Lung (tissue), 12 donors: ENCODE results near the gene RSRC2. TPM values are rescaled to one million over a fixed set of nuclear protein-coding genes. Genes with fewer than 3 reads are reported as not detected.

Source experiments
- ATAC-seq: fragments of 200-7000 bp; cut with Tn5 transposase; one replicate; pipeline ENCODE4 v1.9.1; 2020; ENCODE audit warnings: moderate number of reproducible peaks; ENCODE audit not compliant: insufficient read depth, low FRiP score
- DNase-seq, 3 donors: peaks; one replicate each; pipeline ENCODE4 v3.0.0-alpha.2; 2013 to 2017
- H3K27ac ChIP-seq, 2 donors: one replicate each; pipeline ENCODE4 v1.5.1; 2013; ENCODE audit warnings: mild to moderate bottlenecking in 2 of 2, moderate library complexity in 2 of 2, control low read depth in 1 of 2, inconsistent platforms in 1 of 2, low read depth in 1 of 2, low read length in 1 of 2
- H3K27me3 ChIP-seq, 3 donors: one replicate each; pipeline ENCODE4 v1.5.1; 2013; ENCODE audit warnings: low read length in 2 of 3; ENCODE audit not compliant: control insufficient read depth in 3 of 3, insufficient read depth in 3 of 3
- H3K36me3 ChIP-seq, 4 donors: one replicate each; pipeline ENCODE4 v1.5.1; 2013; ENCODE audit warnings: low read length in 4 of 4, mild to moderate bottlenecking in 1 of 4, moderate library complexity in 1 of 4; ENCODE audit not compliant: control insufficient read depth in 4 of 4, insufficient read depth in 4 of 4
- H3K4me1 ChIP-seq, 5 donors: one replicate each; pipeline ENCODE4 v1.5.1; 2013; ENCODE audit warnings: low read length in 5 of 5, mild to moderate bottlenecking in 2 of 5, moderate library complexity in 1 of 5; ENCODE audit not compliant: control insufficient read depth in 5 of 5, insufficient read depth in 5 of 5
- H3K4me3 ChIP-seq: one replicate; pipeline ENCODE4 v1.5.1; 2013; ENCODE audit warnings: mild to moderate bottlenecking, control low read depth, moderate library complexity
- H3K9ac ChIP-seq, 2 donors: one replicate each; pipeline ENCODE4 v1.5.1; 2013; ENCODE audit warnings: low read length in 2 of 2, control low read depth in 1 of 2; ENCODE audit not compliant: insufficient read depth in 1 of 2
- H3K9me3 ChIP-seq, 4 donors: one replicate each; pipeline ENCODE4 v1.5.1; 2013; ENCODE audit warnings: low read length in 3 of 4, mild to moderate bottlenecking in 1 of 4, moderate library complexity in 1 of 4; ENCODE audit not compliant: control insufficient read depth in 4 of 4, insufficient read depth in 3 of 4
- CTCF ChIP-seq: IDR thresholded peaks from 2 replicates; pipeline ENCODE4 v1.5.1; 2012; ENCODE audit warnings: mild to moderate bottlenecking; ENCODE audit errors: control extremely low read depth, extremely low read depth
- WGBS, 2 donors: extraction: QIAGEN DNeasy Blood & Tissue Kit; methylation state at CpG; one replicate each; pipeline ENCODE4 v1.1.7; 2013; 5-methylcytosine and 5-hydroxymethylcytosine counted together
- polyA plus RNA-seq, 2 donors: library from polyadenylated mRNA; stranded (reverse); fragments of 200-250 nt; gene quantifications; one replicate each; pipeline ENCODE4 v1.2.1, GENCODE V29; 2013
- total RNA-seq, 2 donors: library from RNA; depleted of rRNA in 1 of 2; stranded (reverse); fragments of >200 nt in 1 of 2; gene quantifications; one replicate each; pipeline ENCODE4 v1.2.1, GENCODE V29; 2014 to 2021
- donor health status: control.
- donor health status: control.
- donor health status: Bipolar disorder and iron deficiency.
- donor health status: healthy.
- donor health status: DM: yes; HTN: yes; CAD: no.

Gene RSRC2
- total and polyA plus RNA-seq, 4 donors: 43.3 to 115 (median 47.9) TPM

GRCh38 chr12:122558745-122559641, 32.3 kb upstream of the RSRC2 start:
- Histone ChIP-seq H3K36me3 (peaks cover 0 to 17% (median 8%) of the 10 kb centered on the region in 4 donors), H3K9ac (no peak overlapping the region), H3K27ac (no peak overlapping the region), H3K9me3 (no peaks in the 10 kb centered on the region), H3K27me3 (no peaks in the 10 kb centered on the region), H3K4me3 (no peak overlapping the region), H3K4me1 (no peaks in the 10 kb centered on the region)
- no peak for ATAC-seq
- DNase-seq: no peak
- TF ChIP-seq CTCF: no peak
- WGBS, 2 donors: 98 to 99% methylated on average over 16 of the region's 16 CpGs

- H3K9me3 ChIP-seq: no peaks in the 10 kb centered on the region
- ATAC-seq (no peak), DNase-seq (no peak)
- no peaks in the 10 kb centered on the region for H3K4me1 ChIP-seq
- H3K9ac ChIP-seq: no peak overlapping the region
- 88 to 89% methylated on average over 5 of the region's 5 CpGs for WGBS, 2 donors
- no peak overlapping the region for H3K4me3 ChIP-seq
- no peaks in the 10 kb centered on the region for H3K27me3 ChIP-seq
- H3K27ac ChIP-seq: no peak overlapping the region
- peaks cover 8 to 13% (median 10%) of the 10 kb centered on the region in 4 donors for H3K36me3 ChIP-seq
- no peak for TF ChIP-seq CTCF
Observed at GRCh38 chr12:122547330-122547729, 20.6 kb upstream of the RSRC2 start.

GRCh38 chr12:122545855-122546254, 19.1 kb upstream of the RSRC2 start:
- Histone ChIP-seq H3K4me1 (no peaks in the 10 kb centered on the region), H3K9me3 (no peaks in the 10 kb centered on the region), H3K27me3 (no peaks in the 10 kb centered on the region), H3K9ac (no peak overlapping the region), H3K4me3 (no peak overlapping the region), H3K36me3 (peaks cover 4 to 13% (median 8%) of the 10 kb centered on the region in 4 donors), H3K27ac (no peak overlapping the region)
- no peak for ATAC-seq
- no peak for DNase-seq
- TF ChIP-seq CTCF: no peak
- 97 to 99% methylated on average over 2 of the region's 2 CpGs for WGBS, 2 donors
